Caki2 (cell line): ENCODE results near the gene PTX4. TPM values are rescaled to one million over a fixed set of nuclear protein-coding genes. Genes with fewer than 3 reads are reported as not detected.

Experiments
- DNase-seq: peaks from one replicate; pipeline ENCODE4 v3.0.0-alpha.2; 2015; ENCODE audit warnings: low read depth
- in situ Hi-C: cut with HindIII; loops from 2 replicates; pipeline ENCODE4 v1.10.0; 2016; ENCODE audit warnings: low sequenced_read_pairs, low pct_unique_long_range_greater_than_20kb, mixed read lengths
- total RNA-seq: library from RNA; depleted of rRNA; stranded (reverse); fragments of >200 nt; shearing (Covaris generic); gene quantifications from 2 replicates; pipeline ENCODE4 v1.2.3, GENCODE V29; 2014; ENCODE audit warnings: low replicate concordance

The PTX4 gene
- total RNA-seq, 1 experiment from 2014 or later: not detected

GRCh38 chr16:1505073-1505844 lies 16.5 kb upstream of the PTX4 start:
- in situ Hi-C loops: no loop called here

GRCh38 chr16:1503110-1503955 lies 14.6 kb upstream of the PTX4 start:
- no peak for DNase-seq
- in situ Hi-C loops: no loop called here

More at GRCh38 chr16:1505073-1505844, 16.5 kb upstream of the PTX4 start:
- DNase-seq: no peak

- in situ Hi-C loops: no loop called here
- DNase-seq: no peak
Measured at GRCh38 chr16:1502092-1503004, 13.6 kb upstream of the PTX4 start.

GRCh38 chr16:1501630-1502029 lies 12.9 kb upstream of the PTX4 start:
- in situ Hi-C loops: no loop called here
- DNase-seq: no peak

- DNase-seq: no peak
- in situ Hi-C loops: no loop called here
Measured at GRCh38 chr16:1500465-1501150, 11.9 kb upstream of the PTX4 start.

GRCh38 chr16:1499756-1500464 lies 11.2 kb upstream of the PTX4 start:
- no peak for DNase-seq
- in situ Hi-C loops: no loop called here

- in situ Hi-C loops: no loop called here
- DNase-seq: no peak
Measured at GRCh38 chr16:1498899-1499676, 10.3 kb upstream of the PTX4 start.

- in situ Hi-C loops: no loop called here
- DNase-seq: no peak
Measured at GRCh38 chr16:1497014-1497598, 8.4 kb upstream of the PTX4 start.

- in situ Hi-C loops: no loop called here
- no peak for DNase-seq
Measured at GRCh38 chr16:1496464-1496863, 7.7 kb upstream of the PTX4 start.

GRCh38 chr16:1495889-1496262 lies 7.1 kb upstream of the PTX4 start:
- no peak for DNase-seq
- in situ Hi-C loops: no loop called here

- in situ Hi-C loops: no loop called here
Measured at GRCh38 chr16:1495211-1495888, 6.6 kb upstream of the PTX4 start.

GRCh38 chr16:1494711-1495110 lies 6.0 kb upstream of the PTX4 start:
- in situ Hi-C loops: no loop called here
- DNase-seq: no peak

More at GRCh38 chr16:1495211-1495888, 6.6 kb upstream of the PTX4 start:
- no peak for DNase-seq

GRCh38 chr16:1494129-1494640 lies 5.4 kb upstream of the PTX4 start:
- peak; percentile 38 for DNase-seq
- in situ Hi-C loops: no loop called here

- in situ Hi-C loops: no loop called here
- DNase-seq: no peak
Measured at GRCh38 chr16:1493746-1494094, 5.0 kb upstream of the PTX4 start.

- in situ Hi-C loops: no loop called here
- DNase-seq: peak; percentile 88
Measured at GRCh38 chr16:1492923-1493745, 4.4 kb upstream of the PTX4 start, which contains the start of gene TELO2. TSS of gene TELO2 (plus strand) at chr16:1493360. CDS start at chr16:1494282, 922 bp downstream.
